ENCODE results near the gene DIRAS2.

DIRAS2 gene

GRCh38 chr9:90642570-90643539, at the start of gene DIRAS2:
Gene DIRAS2 (minus strand): TSS chr9:90642824. CDS start chr9:90613827, 28,997 bp downstream.
- peak within 1 kb of the TSS; percentile 37 for H3K4me3 ChIP-seq (ENCODE audit: low read length)
- DNase-seq (ENCODE audit: low read depth): peak; percentile 76
- peak; percentile 74 for TF ChIP-seq CTCF (IDR thresholded peaks at IDR 0.05; ENCODE audit: insufficient read depth, low read depth, low read length, missing control alignments)

GRCh38 chr9:90684736-90685135, 42.1 kb upstream of the DIRAS2 start:
- DNase-seq (ENCODE audit: low read depth): no peak
- H3K4me3 ChIP-seq (ENCODE audit: low read length): no peak overlapping the region
- no peak for TF ChIP-seq CTCF (IDR thresholded peaks at IDR 0.05; ENCODE audit: insufficient read depth, low read depth, low read length, missing control alignments)

- no peak for TF ChIP-seq CTCF (IDR thresholded peaks at IDR 0.05; ENCODE audit: insufficient read depth, low read depth, low read length, missing control alignments)
- no peak overlapping the region for H3K4me3 ChIP-seq (ENCODE audit: low read length)
- no peak for DNase-seq (ENCODE audit: low read depth)
Observed at GRCh38 chr9:90684106-90684505, 41.5 kb upstream of the DIRAS2 start.

- DNase-seq (ENCODE audit: low read depth): no peak
- TF ChIP-seq CTCF (IDR thresholded peaks at IDR 0.05; ENCODE audit: insufficient read depth, low read depth, low read length, missing control alignments): no peak
- H3K4me3 ChIP-seq (ENCODE audit: low read length): no peak overlapping the region
Observed at GRCh38 chr9:90680534-90680933, 37.9 kb upstream of the DIRAS2 start.

GRCh38 chr9:90665072-90665471, 22.4 kb upstream of the DIRAS2 start:
- no peak for TF ChIP-seq CTCF (IDR thresholded peaks at IDR 0.05; ENCODE audit: insufficient read depth, low read depth, low read length, missing control alignments)
- no peak for DNase-seq (ENCODE audit: low read depth)
- no peak overlapping the region for H3K4me3 ChIP-seq (ENCODE audit: low read length)

GRCh38 chr9:90659650-90660364, 17.2 kb upstream of the DIRAS2 start:
- no peak for TF ChIP-seq CTCF (IDR thresholded peaks at IDR 0.05; ENCODE audit: insufficient read depth, low read depth, low read length, missing control alignments)
- no peak overlapping the region for H3K4me3 ChIP-seq (ENCODE audit: low read length)
- peak; percentile 83 for DNase-seq (ENCODE audit: low read depth)
